ENCODE results near the gene TMA16. TPM values are rescaled to one million over a fixed set of nuclear protein-coding genes. Genes with fewer than 3 reads are reported as not detected.

The TMA16 gene
- total RNA-seq (2016; rRNA removed; fragmentation: Illumina TruSeq; extraction: Trizol) (52.5 and 69.0 TPM in 2 replicates), polyA plus RNA-seq (2011; rRNA removed) (5.5 and 8.1 TPM in 2 replicates), polyA minus RNA-seq (2011; rRNA and poly(A)+ RNA removed; ENCODE audit: low replicate concordance) (7.5 and 13.3 TPM in 2 replicates), Bru-seq, nascent RNA (percentile 92 among the genes with signal in this experiment), BruChase-seq, experiment 1, labeled RNA remaining after a 6-hour chase (percentile 81 among the genes with signal in this experiment), BruChase-seq, experiment 2, labeled RNA remaining after a 2-hour chase (percentile 84 among the genes with signal in this experiment)
- total RNA-seq (2016; cell fraction: cytosol; rRNA removed; fragmentation: Illumina TruSeq; extraction: Trizol; ENCODE audit: low read depth), result 11.9 and 13.1 TPM in 2 replicates
- 50.9 and 66.9 TPM in 2 replicates for total RNA-seq (2016; cell fraction: insoluble cytoplasmic fraction; rRNA removed; fragmentation: Illumina TruSeq; extraction: Trizol)
- total RNA-seq (2016; cell fraction: membrane; rRNA removed; fragmentation: Illumina TruSeq; extraction: Trizol), result 16.5 and 17.2 TPM in 2 replicates
- 44.0 and 49.8 TPM in 2 replicates for total RNA-seq (2016; cell fraction: nucleus; rRNA removed; fragmentation: Illumina TruSeq; extraction: Trizol)
- polyA plus RNA-seq (2011; cell fraction: cytosol; rRNA removed), result 4.3 and 6.7 TPM in 2 replicates
- 5.6 and 6.9 TPM in 2 replicates for polyA plus RNA-seq (2011; cell fraction: nucleus; rRNA removed)
- 27.0 and 34.3 TPM in 2 replicates for polyA plus RNA-seq (2012)
- polyA plus RNA-seq (2016; cell fraction: cytosol; fragmentation: Illumina TruSeq; extraction: Trizol; ENCODE audit: low read depth), result 8.3 and 9.3 TPM in 2 replicates
- 57.7 and 64.9 TPM in 2 replicates for polyA plus RNA-seq (2016; cell fraction: insoluble cytoplasmic fraction; fragmentation: Illumina TruSeq; extraction: Trizol; ENCODE audit: low read depth)
- polyA plus RNA-seq (2016; cell fraction: membrane; fragmentation: Illumina TruSeq; extraction: Trizol; ENCODE audit: low read depth), result 9.0 and 9.8 TPM in 2 replicates
- polyA plus RNA-seq (2016; cell fraction: nucleus; fragmentation: Illumina TruSeq; extraction: Trizol; ENCODE audit: insufficient read depth, low read depth), result 23.1 and 23.7 TPM in 2 replicates
- polyA minus RNA-seq (2011; cell fraction: cytosol; rRNA and poly(A)+ RNA removed), result 8.4 and 11.8 TPM in 2 replicates
- 72.2 and 87.8 TPM in 2 replicates for polyA minus RNA-seq (2011; cell fraction: nucleus; rRNA and poly(A)+ RNA removed)
- long read RNA-seq, experiment 1, transcript TMA16-201 (7 exons, 1,978 nt), result major isoform, 28 of 33 reads
- long read RNA-seq, experiment 1, partial matches to known transcripts, result 2 of 33 reads
- long read RNA-seq, experiment 1, other reads (novel, unspliced or antisense), result 2 of 33 reads
- long read RNA-seq, experiment 2, transcript TMA16-201 (7 exons, 1,978 nt), result major isoform, 18 of 41 reads
- long read RNA-seq, experiment 2, partial matches to known transcripts, result 3 of 41 reads
- long read RNA-seq, experiment 2, other reads (novel, unspliced or antisense), result 18 of 41 reads

DNA sequence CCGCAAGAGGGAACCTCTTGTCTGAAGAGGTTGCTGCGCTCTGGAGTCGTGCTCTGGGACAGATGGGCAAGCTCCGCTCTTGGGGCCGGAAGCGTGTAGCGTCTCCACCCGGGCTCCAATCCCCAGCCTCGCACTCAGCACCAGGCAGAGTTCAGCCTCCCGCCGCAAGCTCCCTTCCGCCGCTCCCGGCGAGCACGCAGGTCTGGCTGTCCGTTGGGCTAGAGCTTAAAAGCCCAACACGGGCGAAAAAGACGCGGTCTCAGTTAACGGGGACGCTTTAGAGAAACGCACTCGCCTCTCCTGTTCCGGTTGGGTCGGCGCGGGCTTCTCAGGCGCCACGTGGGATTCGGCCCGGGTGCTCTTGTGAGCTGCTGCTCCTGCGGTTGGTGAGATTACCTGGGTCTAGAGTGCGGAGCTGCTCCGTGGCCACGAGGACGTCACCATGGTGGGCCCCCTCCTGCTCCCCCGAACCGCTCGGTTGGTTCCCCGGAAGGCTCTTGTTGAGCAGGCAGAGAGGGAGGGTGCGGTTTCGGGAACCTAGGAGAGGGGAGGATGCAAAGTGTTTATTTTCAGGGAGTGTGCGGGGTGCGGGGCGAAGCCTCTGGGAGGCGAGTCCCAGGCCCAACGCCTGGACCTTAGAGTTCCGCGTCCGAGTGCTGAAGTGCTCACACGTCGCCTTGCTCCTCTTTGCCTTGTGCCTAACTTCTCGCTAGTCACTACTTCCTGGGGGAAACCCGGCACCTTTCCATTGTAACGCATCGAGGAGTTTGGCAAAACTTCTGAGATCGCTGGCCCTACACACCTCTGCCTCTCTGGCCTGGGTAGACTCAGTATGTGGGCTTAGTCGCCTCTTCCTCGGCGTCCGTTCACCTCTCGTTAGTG is at the start of gene TMA16:
TSS of gene TMA16 (plus strand) at position 331 of the 882 bp plus-strand sequence. CDS start at position 443, 112 bp downstream.
- TSS peak; percentile 82 for BruUV-seq (replicated peaks)
- Histone ChIP-seq H4K20me1 (ENCODE audit: insufficient read depth, low read length) (0 out of 2 replicates have a peak, but pooled peaks cover 8% of the 10 kb centered on the region), H3K27me3 (ENCODE audit: control insufficient read depth in 1 of 2, insufficient read depth in 2 of 2, low read length in 2 of 2) (peaks cover 0 to 4% of the 10 kb centered on the region in 2 experiments; a peak in 1 of 5 replicates), H3K4me2 (ENCODE audit: low read depth, low read length) (peak within 1 kb of the TSS; percentile 67), H3K4me3 (replicated peaks in 1 of 3; ENCODE audit: insufficient read depth in 1 of 3, low read depth in 2 of 3, low read length in 3 of 3) (peak within 1 kb of the TSS; percentile 63 to 98 (median 94)), H3K36me3 (replicated peaks in 1 of 2; ENCODE audit: control insufficient read depth in 1 of 2, insufficient read depth in 2 of 2, low read length in 2 of 2) (0 out of 5 replicates have a peak, but pooled peaks cover 0 to 6% of the 10 kb centered on the region in 2 experiments), H3K79me2 (ENCODE audit: insufficient read depth, low read length) (peaks cover 44% of the 10 kb centered on the region), H3K27ac (ENCODE audit: extremely low read length, insufficient read depth, low read length) (peak within 1 kb of the TSS; percentile 99), H3K9ac (ENCODE audit: insufficient read depth, low read depth, low read length) (peak within 1 kb of the TSS; percentile 98), H3K9me3 (ENCODE audit: low read length) (no peaks in the 10 kb centered on the region), H2AFZ (ENCODE audit: low read length) (peak within 1 kb of the TSS; percentile 32), H3K4me1 (ENCODE audit: insufficient read depth, low read length) (peaks cover 22% of the 10 kb centered on the region)
- FAIRE-seq, result peak; percentile 76
- ChIA-PET POLR2A (interaction anchor here (0.9 to 1.6 kb wide), 11 partner anchors 9 to 811 kb away, joined by 3 to 7 read pairs (median 4); no protein-coding TSS in a partner anchor), CTCF (ENCODE audit: low intra/inter-chr PET ratio, low total read pairs) (no interaction called here)
- WGBS (ENCODE audit: low lambda C conversion rate), result 1% methylated on average over 35 of the region's 64 CpGs
- in situ Hi-C loops (cut with HindIII; ENCODE audit: extremely low pct_ligation_motif_present, low pct_unique_long_range_greater_than_20kb), result no loop called here
- intact Hi-C loops (cut with micrococcal nuclease; ENCODE audit: unreplicated experiment), result loop anchor here (1.0 to 2.0 kb wide), 2 partner anchors 50 to 328 kb away; partner anchors contain the start of gene NAF1
- ATAC-seq, result peak; percentile 97
- DNase-seq (ENCODE audit: low spot score), result peak; percentile 92
- TF ChIP-seq ZNF281 (CRISPR knock-in tag; IDR thresholded peaks at IDR 0.05; ENCODE audit: borderline replicate concordance) (peak; percentile 42; the same call in 1 of the 2 replicates), ZNF549 (CRISPR knock-in tag; IDR thresholded peaks at IDR 0.05) (no peak), KLF15 (CRISPR knock-in tag; IDR thresholded peaks at IDR 0.05; ENCODE audit: borderline replicate concordance) (peak; percentile 88; the same call in 1 of the 2 replicates), FOXC1 (CRISPR knock-in tag; IDR thresholded peaks at IDR 0.05; ENCODE audit: borderline replicate concordance) (peak; percentile 98), RXRA (CRISPR knock-in tag; IDR thresholded peaks at IDR 0.05) (peak; percentile 87; the same call in 1 of the 2 replicates), TFE3 (CRISPR knock-in tag; IDR thresholded peaks at IDR 0.05) (peak; percentile 81; the same call in 1 of the 2 replicates)
- TF ChIP-seq, protein P1, sequence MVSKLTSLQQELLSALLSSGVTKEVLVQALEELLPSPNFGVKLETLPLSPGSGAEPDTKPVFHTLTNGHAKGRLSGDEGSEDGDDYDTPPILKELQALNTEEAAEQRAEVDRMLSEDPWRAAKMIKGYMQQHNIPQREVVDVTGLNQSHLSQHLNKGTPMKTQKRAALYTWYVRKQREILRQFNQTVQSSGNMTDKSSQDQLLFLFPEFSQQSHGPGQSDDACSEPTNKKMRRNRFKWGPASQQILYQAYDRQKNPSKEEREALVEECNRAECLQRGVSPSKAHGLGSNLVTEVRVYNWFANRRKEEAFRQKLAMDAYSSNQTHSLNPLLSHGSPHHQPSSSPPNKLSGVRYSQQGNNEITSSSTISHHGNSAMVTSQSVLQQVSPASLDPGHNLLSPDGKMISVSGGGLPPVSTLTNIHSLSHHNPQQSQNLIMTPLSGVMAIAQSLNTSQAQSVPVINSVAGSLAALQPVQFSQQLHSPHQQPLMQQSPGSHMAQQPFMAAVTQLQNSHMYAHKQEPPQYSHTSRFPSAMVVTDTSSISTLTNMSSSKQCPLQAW (CRISPR knock-in tag; IDR thresholded peaks at IDR 0.05), result peak; percentile 86; the same call in 1 of the 2 replicates
- TF ChIP-seq, protein P2, sequence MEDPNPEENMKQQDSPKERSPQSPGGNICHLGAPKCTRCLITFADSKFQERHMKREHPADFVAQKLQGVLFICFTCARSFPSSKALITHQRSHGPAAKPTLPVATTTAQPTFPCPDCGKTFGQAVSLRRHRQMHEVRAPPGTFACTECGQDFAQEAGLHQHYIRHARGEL (CRISPR knock-in tag; IDR thresholded peaks at IDR 0.05), result no peak

All from HepG2 (cell line).